Coronary artery (tissue), 2 donors: ENCODE measurements around the gene DIS3L2.

Experiments used
- DNase-seq: peaks from one replicate; pipeline ENCODE4 v3.0.0-alpha.2; 2017; ENCODE audit warnings: low spot score
- H3K27ac ChIP-seq, 2 donors: fragments of 200-600 bp; sonication (generic); one replicate each; pipeline ENCODE4 v1.5.1; 2016 to 2019
- H3K4me3 ChIP-seq: fragments of 200-600 bp; sonication (generic); 2 replicates; pipeline ENCODE4 v1.5.1; 2016; ENCODE audit warnings: mild to moderate bottlenecking, moderate library complexity
- CTCF ChIP-seq: fragments of 200-600 bp; sonication (generic); IDR thresholded peaks from one replicate; pipeline ENCODE4 v1.5.1; 2019; ENCODE audit warnings: antibody characterized with exemption

DIS3L2 gene

GRCh38 chr2:232240906-232241305, 279.4 kb downstream of the DIS3L2 start:
- no peak for TF ChIP-seq CTCF
- peak; percentile 16 for DNase-seq

GRCh38 chr2:232242316-232242715, 280.8 kb downstream of the DIS3L2 start:
- DNase-seq: peak; percentile 9
- H3K27ac ChIP-seq: no peak overlapping the region

More at GRCh38 chr2:232240906-232241305, 279.4 kb downstream of the DIS3L2 start:
- Histone ChIP-seq H3K27ac (no peak overlapping the region), H3K4me3 (no peak overlapping the region)

GRCh38 chr2:232245111-232245510, 283.6 kb downstream of the DIS3L2 start:
- Histone ChIP-seq H3K27ac (no peak overlapping the region), H3K4me3 (no peak overlapping the region)
- DNase-seq: peak; percentile 55
- TF ChIP-seq CTCF: no peak

More at GRCh38 chr2:232242316-232242715, 280.8 kb downstream of the DIS3L2 start:
- no peak for TF ChIP-seq CTCF
- no peak overlapping the region for H3K4me3 ChIP-seq

- Histone ChIP-seq H3K27ac (no peak overlapping the region), H3K4me3 (no peak overlapping the region)
- TF ChIP-seq CTCF: no peak
- DNase-seq: no peak
Measured at GRCh38 chr2:232246245-232246644, 284.7 kb downstream of the DIS3L2 start.

GRCh38 chr2:232249096-232249495, 287.6 kb downstream of the DIS3L2 start:
- TF ChIP-seq CTCF: no peak
- Histone ChIP-seq H3K4me3 (no peak overlapping the region), H3K27ac (no peak overlapping the region)
- DNase-seq: no peak

- no peak overlapping the region for H3K4me3 ChIP-seq
- no peak for TF ChIP-seq CTCF
- no peak overlapping the region for H3K27ac ChIP-seq
- no peak for DNase-seq
Measured at GRCh38 chr2:232250246-232251175, 289.0 kb downstream of the DIS3L2 start.

GRCh38 chr2:232255033-232255432, 293.5 kb downstream of the DIS3L2 start:
- peak; percentile 50 for DNase-seq
- no peak overlapping the region for H3K4me3 ChIP-seq
- H3K27ac ChIP-seq: no peak overlapping the region
- no peak for TF ChIP-seq CTCF
